22Rv1 (cell line): ENCODE results near the gene CLIP1.

Source experiments
- H3K27ac ChIP-seq: fragments of 450-650 bp; 2 replicates; pipeline ENCODE4 v1.5.1; 2017
- ZFX ChIP-seq: fragments of 450-650 bp; IDR thresholded peaks from 2 replicates; pipeline ENCODE4 v1.6.1; 2017; ENCODE audit warnings: antibody characterized with exemption, borderline replicate concordance
- TF ChIP-seq, protein P1 (sequence below): fragments of 450-650 bp; IDR thresholded peaks from 2 replicates; pipeline ENCODE4 v1.5.1; 2017; ENCODE audit warnings: mild to moderate bottlenecking

Gene CLIP1

DNA sequence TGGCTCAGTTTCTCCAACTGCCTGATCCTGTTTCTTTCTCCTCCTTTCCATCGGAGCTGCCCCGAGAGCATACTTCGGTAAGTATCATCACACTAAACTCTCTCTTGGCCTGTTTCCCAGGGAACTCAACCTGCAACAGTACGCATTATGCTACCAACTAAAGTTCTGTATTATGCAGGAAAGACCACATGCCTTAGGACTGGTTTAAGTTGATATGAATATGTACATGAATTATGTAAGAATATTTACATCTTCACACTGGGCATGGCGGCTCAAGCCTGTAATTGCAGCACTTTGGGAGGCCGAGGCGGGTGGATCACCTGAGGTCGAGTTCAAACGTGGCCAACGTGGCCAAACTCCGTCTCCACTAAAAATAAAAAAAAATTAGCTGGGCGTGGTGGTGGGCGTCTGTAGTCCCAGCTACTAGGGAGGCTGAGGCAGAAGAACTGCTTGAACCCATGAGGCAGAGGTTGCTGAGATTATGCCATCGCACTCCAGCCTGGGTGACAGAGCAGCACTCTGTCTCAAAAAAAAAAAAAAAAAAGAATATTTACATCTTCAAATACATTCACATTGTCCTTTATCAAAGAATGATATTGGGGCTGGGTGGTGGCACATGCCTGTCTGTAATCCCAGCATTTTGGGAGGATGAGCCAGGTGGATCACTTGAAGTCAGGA lies 124.3 kb downstream of the CLIP1 start:
- TF ChIP-seq ZFX: no peak
- TF ChIP-seq, protein P1, sequence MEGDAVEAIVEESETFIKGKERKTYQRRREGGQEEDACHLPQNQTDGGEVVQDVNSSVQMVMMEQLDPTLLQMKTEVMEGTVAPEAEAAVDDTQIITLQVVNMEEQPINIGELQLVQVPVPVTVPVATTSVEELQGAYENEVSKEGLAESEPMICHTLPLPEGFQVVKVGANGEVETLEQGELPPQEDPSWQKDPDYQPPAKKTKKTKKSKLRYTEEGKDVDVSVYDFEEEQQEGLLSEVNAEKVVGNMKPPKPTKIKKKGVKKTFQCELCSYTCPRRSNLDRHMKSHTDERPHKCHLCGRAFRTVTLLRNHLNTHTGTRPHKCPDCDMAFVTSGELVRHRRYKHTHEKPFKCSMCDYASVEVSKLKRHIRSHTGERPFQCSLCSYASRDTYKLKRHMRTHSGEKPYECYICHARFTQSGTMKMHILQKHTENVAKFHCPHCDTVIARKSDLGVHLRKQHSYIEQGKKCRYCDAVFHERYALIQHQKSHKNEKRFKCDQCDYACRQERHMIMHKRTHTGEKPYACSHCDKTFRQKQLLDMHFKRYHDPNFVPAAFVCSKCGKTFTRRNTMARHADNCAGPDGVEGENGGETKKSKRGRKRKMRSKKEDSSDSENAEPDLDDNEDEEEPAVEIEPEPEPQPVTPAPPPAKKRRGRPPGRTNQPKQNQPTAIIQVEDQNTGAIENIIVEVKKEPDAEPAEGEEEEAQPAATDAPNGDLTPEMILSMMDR: no peak
- no peak overlapping the region for H3K27ac ChIP-seq

DNA sequence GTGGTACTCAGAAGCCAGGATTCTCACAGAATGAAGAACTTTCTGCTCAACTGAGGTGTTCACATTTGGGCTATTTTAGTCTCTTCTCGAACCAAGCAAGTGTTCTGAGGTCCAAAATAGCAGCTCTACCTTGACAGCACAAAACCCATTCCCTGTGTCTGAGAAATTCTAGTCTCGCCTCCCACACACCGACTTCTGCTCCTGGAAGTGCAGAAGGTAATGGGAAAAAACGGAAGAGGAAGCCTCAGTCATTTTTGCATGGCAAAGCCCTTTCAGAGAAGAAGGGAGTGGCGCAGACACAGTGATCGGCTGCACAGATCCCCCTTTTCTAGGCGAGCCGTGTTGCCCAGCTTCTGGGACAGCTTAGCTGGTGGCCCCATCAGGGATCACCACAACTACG lies 125.0 kb downstream of the CLIP1 start:
- no peak overlapping the region for H3K27ac ChIP-seq
- TF ChIP-seq ZFX: no peak
- TF ChIP-seq, protein P1: no peak

DNA sequence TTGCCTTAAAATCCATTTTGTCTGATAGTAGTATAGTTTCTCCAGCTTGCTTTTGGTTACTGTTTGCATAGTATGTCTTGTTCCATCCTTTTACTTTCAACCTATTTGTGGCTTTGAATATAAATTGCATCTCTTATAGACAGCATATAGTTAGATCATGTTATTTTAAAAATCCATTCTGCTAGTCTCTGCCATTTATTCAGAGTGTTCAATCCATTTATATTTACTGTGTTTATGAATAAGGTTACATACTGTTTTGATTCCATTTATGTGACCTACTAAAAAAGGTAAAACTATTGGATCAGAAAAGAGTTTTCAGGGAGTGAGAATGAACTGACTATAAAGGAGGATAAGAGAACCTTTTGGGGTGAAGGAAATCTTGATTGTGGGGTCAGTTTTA lies 126.6 kb downstream of the CLIP1 start:
- H3K27ac ChIP-seq: no peak overlapping the region
- no peak for TF ChIP-seq ZFX
- TF ChIP-seq, protein P1: no peak

DNA sequence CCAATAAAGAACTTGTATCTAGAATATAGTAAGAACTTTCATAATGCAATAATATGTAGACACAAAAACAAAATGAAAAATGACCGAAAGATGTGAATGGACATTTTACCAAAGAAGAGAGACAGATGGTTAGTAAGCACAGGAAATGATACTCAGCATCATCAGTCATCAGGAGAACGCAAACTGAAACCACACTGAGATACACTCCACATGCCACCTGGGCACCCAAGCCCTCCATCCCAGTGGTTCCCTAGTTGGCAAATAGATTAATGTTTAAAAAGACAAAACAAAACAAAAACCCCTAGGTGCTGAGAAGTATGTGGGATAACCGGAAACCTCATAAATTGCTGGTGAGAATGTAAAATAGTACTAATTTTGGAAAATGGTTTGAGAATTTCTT lies 129.4 kb downstream of the CLIP1 start:
- no peak overlapping the region for H3K27ac ChIP-seq
- TF ChIP-seq ZFX: no peak
- TF ChIP-seq, protein P1: no peak

DNA sequence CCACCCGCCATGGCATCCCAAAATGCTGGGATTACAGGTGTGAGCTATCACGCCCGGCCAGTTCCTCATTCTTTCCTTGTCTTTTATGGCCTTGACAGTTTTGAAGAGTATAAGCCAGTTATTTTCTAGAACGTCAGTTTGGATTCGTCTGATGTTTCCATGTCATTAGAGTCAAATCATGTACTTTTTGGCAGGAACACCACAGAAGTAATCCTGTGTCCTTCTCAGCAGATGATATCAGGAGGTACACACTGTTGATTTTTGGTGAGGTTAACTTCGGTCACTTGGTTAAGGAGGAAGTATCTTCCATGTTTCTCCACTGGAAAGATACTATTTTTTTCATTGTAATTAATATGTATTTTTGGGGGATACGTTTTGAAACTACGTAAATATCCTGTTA lies 131.0 kb downstream of the CLIP1 start:
- no peak for TF ChIP-seq ZFX
- TF ChIP-seq, protein P1: no peak
- no peak overlapping the region for H3K27ac ChIP-seq

DNA sequence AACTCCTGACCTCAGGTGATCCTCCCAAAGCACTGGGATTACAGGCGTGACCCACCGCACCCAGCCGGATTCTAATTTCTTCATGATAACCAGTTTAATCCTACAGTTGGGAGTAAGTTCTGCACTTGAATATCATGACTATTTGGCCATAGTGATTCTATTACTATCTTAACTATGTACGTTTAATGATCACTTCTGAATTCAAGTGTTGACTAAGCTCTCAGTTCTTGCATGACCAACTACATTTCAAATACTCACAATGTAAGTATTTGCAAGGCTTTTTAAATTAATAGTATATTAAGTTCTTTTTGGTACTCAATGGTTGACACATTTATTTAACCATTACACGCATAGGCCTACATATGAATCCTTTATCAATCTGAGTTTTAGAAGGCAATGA lies 138.8 kb downstream of the CLIP1 start:
- H3K27ac ChIP-seq: no peak overlapping the region
- TF ChIP-seq ZFX: no peak
- TF ChIP-seq, protein P1: no peak

DNA sequence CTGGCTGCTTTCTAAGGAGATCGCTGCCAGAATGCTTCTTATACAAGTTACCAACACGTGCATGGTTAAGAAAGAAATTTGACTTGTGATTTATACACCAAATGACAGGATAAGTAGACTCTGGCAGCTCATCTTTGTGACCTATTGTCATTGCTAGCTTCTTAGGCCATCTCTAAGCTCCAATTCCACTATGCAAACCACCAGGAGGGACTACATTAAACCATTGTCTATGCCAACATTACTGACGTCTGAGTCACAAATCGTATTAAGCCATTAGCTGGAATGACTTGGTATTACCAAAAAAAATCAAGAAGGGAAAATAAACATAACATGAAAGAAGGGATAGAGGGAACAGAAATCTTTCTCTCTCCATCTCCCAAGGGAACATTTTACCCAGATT lies 140.4 kb downstream of the CLIP1 start:
- no peak overlapping the region for H3K27ac ChIP-seq
- no peak for TF ChIP-seq ZFX

DNA sequence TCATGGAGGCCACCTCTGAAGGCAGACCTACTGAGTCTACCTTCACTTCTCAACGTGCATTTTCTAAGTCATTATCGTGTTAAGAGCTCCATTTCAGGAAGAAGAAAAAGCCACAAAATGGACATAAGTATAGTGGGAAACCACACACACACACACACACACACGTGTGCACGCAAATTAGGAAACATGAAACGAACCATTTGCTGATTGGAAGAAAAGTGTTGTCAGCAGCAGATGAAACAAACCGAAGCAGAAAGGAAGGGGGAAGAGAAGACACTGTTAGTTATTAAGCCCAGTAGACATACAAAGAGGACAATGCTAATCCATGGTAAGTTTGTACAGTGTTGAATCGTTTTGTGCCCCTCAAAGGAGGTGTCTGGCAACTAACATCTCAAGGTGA lies 146.2 kb downstream of the CLIP1 start:
- TF ChIP-seq ZFX: no peak
- TF ChIP-seq, protein P1: no peak
- H3K27ac ChIP-seq: no peak overlapping the region
